OCI-LY1 (cell line): ENCODE data around the gene RASGRF2.

Experiments used
- H2AFZ ChIP-seq: fragments of 200-600 bp; sonication (generic), shearing (Covaris generic); 2 replicates; pipeline ENCODE4 v1.6.0; 2014; ENCODE audit warnings: antibody characterized with exemption, mild to moderate bottlenecking, low read length
- H3F3A ChIP-seq: fragments of 200-600 bp; sonication (generic), shearing (Covaris generic); 2 replicates; pipeline ENCODE4 v1.6.0; 2014; ENCODE audit warnings: mild to moderate bottlenecking, antibody characterized with exemption, low read length, moderate library complexity; ENCODE audit not compliant: insufficient read depth
- H3K27ac ChIP-seq: fragments of 200-600 bp; sonication (generic); 2 replicates; pipeline ENCODE4 v1.5.1; 2014; ENCODE audit warnings: low read length, mixed run types, mild to moderate bottlenecking, low read depth; ENCODE audit not compliant: poor library complexity, severe bottlenecking
- H3K27me3 ChIP-seq: fragments of 200-600 bp; sonication (generic); 2 replicates; pipeline ENCODE4 v1.6.0; 2014; ENCODE audit warnings: antibody characterized with exemption, mild to moderate bottlenecking, low read length, moderate library complexity; ENCODE audit not compliant: insufficient read depth
- H3K36me3 ChIP-seq: fragments of 200-600 bp; sonication (generic); 2 replicates; pipeline ENCODE4 v1.6.1; 2014; ENCODE audit warnings: mild to moderate bottlenecking, antibody characterized with exemption, low read length, moderate library complexity, mixed read lengths; ENCODE audit not compliant: insufficient read depth
- H3K4me1 ChIP-seq: fragments of 200-600 bp; sonication (generic); 2 replicates; pipeline ENCODE4 v1.5.1; 2014; ENCODE audit warnings: mild to moderate bottlenecking, low read length, moderate library complexity; ENCODE audit not compliant: insufficient read depth, severe bottlenecking
- H3K4me2 ChIP-seq: fragments of 200-600 bp; sonication (generic), shearing (Covaris generic); 2 replicates; pipeline ENCODE4 v1.6.1; 2014; ENCODE audit warnings: low read length
- H3K4me3 ChIP-seq: fragments of 200-600 bp; sonication (generic); 2 replicates; pipeline ENCODE4 v1.5.1; 2014; ENCODE audit warnings: low read length, low read depth, mild to moderate bottlenecking, mixed read lengths; ENCODE audit not compliant: poor library complexity, severe bottlenecking
- H3K79me2 ChIP-seq: fragments of 200-600 bp; shearing (Covaris generic); 2 replicates; pipeline ENCODE4 v1.6.1; 2016; ENCODE audit warnings: mixed run types, low read length, mixed read lengths; ENCODE audit not compliant: insufficient read depth
- H3K9ac ChIP-seq: fragments of 200-600 bp; sonication (generic), shearing (Covaris generic); 2 replicates; pipeline ENCODE4 v1.6.1; 2014; ENCODE audit warnings: mild to moderate bottlenecking, low read length, mixed read lengths
- H3K9me2 ChIP-seq: fragments of 200-600 bp; sonication (generic), shearing (Covaris generic); 2 replicates; pipeline ENCODE4 v1.6.1; 2014; ENCODE audit warnings: low read depth, mild to moderate bottlenecking, low read length, mixed read lengths
- H3K9me3 ChIP-seq: fragments of 200-600 bp; shearing (Covaris generic); 2 replicates; pipeline ENCODE4 v1.6.1; 2014; ENCODE audit warnings: low read length, mixed read lengths
- H4K20me1 ChIP-seq: fragments of 200-600 bp; sonication (generic), shearing (Covaris generic); 2 replicates; pipeline ENCODE4 v1.6.0; 2016; ENCODE audit warnings: mild to moderate bottlenecking, low read length; ENCODE audit not compliant: insufficient read depth
- EZH2 ChIP-seq: fragments of 200-600 bp; sonication (generic), shearing (Covaris generic); IDR thresholded peaks from 2 replicates; pipeline ENCODE4 v1.8.0; 2017; ENCODE audit warnings: borderline replicate concordance, mixed run types, mild to moderate bottlenecking, antibody characterized with exemption, low read length, moderate library complexity, mixed read lengths
- TF ChIP-seq, protein P1 (sequence below): fragments of 200-600 bp; sonication (generic), shearing (Covaris generic); IDR thresholded peaks from 2 replicates; pipeline ENCODE4 v1.5.1; 2017; ENCODE audit warnings: mild to moderate bottlenecking, antibody characterized with exemption, low read length, moderate library complexity, mixed read lengths

RASGRF2 gene

GRCh38 chr5:81216152-81216551 is 256.0 kb downstream of the RASGRF2 start:
- Histone ChIP-seq H3K4me1 (peaks cover 6% of the 10 kb centered on the region), H3K4me3 (no peak overlapping the region), H3K9ac (no peak overlapping the region), H3K9me2 (no peaks in the 10 kb centered on the region), H3K27me3 (peaks cover 7% of the 10 kb centered on the region), H3K27ac (no peak overlapping the region), H3K36me3 (no peaks in the 10 kb centered on the region), H4K20me1 (no peaks in the 10 kb centered on the region), H2AFZ (no peak overlapping the region), H3K4me2 (no peak overlapping the region), H3K9me3 (no peaks in the 10 kb centered on the region), H3F3A (no peaks in the 10 kb centered on the region), H3K79me2 (no peaks in the 10 kb centered on the region)
- TF ChIP-seq, protein P1, sequence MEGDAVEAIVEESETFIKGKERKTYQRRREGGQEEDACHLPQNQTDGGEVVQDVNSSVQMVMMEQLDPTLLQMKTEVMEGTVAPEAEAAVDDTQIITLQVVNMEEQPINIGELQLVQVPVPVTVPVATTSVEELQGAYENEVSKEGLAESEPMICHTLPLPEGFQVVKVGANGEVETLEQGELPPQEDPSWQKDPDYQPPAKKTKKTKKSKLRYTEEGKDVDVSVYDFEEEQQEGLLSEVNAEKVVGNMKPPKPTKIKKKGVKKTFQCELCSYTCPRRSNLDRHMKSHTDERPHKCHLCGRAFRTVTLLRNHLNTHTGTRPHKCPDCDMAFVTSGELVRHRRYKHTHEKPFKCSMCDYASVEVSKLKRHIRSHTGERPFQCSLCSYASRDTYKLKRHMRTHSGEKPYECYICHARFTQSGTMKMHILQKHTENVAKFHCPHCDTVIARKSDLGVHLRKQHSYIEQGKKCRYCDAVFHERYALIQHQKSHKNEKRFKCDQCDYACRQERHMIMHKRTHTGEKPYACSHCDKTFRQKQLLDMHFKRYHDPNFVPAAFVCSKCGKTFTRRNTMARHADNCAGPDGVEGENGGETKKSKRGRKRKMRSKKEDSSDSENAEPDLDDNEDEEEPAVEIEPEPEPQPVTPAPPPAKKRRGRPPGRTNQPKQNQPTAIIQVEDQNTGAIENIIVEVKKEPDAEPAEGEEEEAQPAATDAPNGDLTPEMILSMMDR = no peak
- no peak for TF ChIP-seq EZH2

DNA sequence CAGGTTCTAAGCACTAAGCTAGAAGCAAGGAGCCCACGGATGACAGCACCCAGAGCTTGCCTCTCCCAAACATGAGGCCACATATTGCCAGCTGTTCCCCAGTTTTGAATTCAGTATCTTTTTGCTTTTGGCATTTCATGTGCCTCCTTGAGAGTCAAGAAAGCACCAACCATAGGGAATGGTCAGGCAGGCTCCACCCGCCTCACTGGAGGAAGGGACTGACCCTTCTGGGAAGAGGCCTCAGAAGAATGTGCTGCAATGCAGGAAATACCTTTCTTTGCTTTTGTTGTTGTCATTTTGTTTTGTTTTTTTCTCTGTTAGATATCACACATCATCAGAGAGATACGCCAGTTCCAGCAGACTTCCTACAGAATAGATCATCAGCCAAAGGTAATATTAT is 259.2 kb downstream of the RASGRF2 start:
- H3K4me3 ChIP-seq = no peak overlapping the region
- H2AFZ ChIP-seq = no peak overlapping the region
- H4K20me1 ChIP-seq = no peaks in the 10 kb centered on the region
- no peaks in the 10 kb centered on the region for H3F3A ChIP-seq
- no peak overlapping the region for H3K27ac ChIP-seq
- no peaks in the 10 kb centered on the region for H3K9me3 ChIP-seq
- H3K4me1 ChIP-seq = no peaks in the 10 kb centered on the region
- peaks cover 3% of the 10 kb centered on the region; the same call in 1 of the 2 replicates for H3K27me3 ChIP-seq
- no peak overlapping the region for H3K9ac ChIP-seq
- no peaks in the 10 kb centered on the region for H3K36me3 ChIP-seq
- H3K9me2 ChIP-seq = no peaks in the 10 kb centered on the region
- no peak overlapping the region for H3K4me2 ChIP-seq
- no peaks in the 10 kb centered on the region for H3K79me2 ChIP-seq
- no peak for TF ChIP-seq EZH2
- TF ChIP-seq, protein P1 = no peak

GRCh38 chr5:81222285-81222684 is 262.1 kb downstream of the RASGRF2 start:
- H3K9me3 ChIP-seq = no peaks in the 10 kb centered on the region
- peaks cover 3% of the 10 kb centered on the region for H3K4me1 ChIP-seq
- H3K27me3 ChIP-seq = peaks cover 3% of the 10 kb centered on the region; the same call in 1 of the 2 replicates
- no peaks in the 10 kb centered on the region for H3K79me2 ChIP-seq
- H3K9ac ChIP-seq = no peak overlapping the region
- no peak overlapping the region for H2AFZ ChIP-seq
- H3F3A ChIP-seq = no peaks in the 10 kb centered on the region
- H3K27ac ChIP-seq = no peak overlapping the region
- H4K20me1 ChIP-seq = no peaks in the 10 kb centered on the region
- H3K4me3 ChIP-seq = no peak overlapping the region
- H3K36me3 ChIP-seq = no peaks in the 10 kb centered on the region
- no peak overlapping the region for H3K4me2 ChIP-seq
- no peak for TF ChIP-seq EZH2
- TF ChIP-seq, protein P1 = no peak
- H3K9me2 ChIP-seq = no peaks in the 10 kb centered on the region
